HG03025 (cell line): Measurements from ENCODE around the gene CYP46A1.
"Not testable (repeated sequence)": the region's sequence is repeated elsewhere in the genome, so short reads cannot be mapped to it uniquely, and the experiment has no call there.

Experiments used
- ATAC-seq: cut with Tn5 transposase; IDR thresholded peaks from one replicate; pipeline ENCODE4 v1.9.1; 2021; ENCODE audit warnings: mild to moderate bottlenecking, moderate library complexity; ENCODE audit not compliant: unreplicated experiment, low FRiP score

CYP46A1 gene

GRCh38 chr14:99752486-99753121 is 68.5 kb downstream of the CYP46A1 start:
- no peak for ATAC-seq

DNA sequence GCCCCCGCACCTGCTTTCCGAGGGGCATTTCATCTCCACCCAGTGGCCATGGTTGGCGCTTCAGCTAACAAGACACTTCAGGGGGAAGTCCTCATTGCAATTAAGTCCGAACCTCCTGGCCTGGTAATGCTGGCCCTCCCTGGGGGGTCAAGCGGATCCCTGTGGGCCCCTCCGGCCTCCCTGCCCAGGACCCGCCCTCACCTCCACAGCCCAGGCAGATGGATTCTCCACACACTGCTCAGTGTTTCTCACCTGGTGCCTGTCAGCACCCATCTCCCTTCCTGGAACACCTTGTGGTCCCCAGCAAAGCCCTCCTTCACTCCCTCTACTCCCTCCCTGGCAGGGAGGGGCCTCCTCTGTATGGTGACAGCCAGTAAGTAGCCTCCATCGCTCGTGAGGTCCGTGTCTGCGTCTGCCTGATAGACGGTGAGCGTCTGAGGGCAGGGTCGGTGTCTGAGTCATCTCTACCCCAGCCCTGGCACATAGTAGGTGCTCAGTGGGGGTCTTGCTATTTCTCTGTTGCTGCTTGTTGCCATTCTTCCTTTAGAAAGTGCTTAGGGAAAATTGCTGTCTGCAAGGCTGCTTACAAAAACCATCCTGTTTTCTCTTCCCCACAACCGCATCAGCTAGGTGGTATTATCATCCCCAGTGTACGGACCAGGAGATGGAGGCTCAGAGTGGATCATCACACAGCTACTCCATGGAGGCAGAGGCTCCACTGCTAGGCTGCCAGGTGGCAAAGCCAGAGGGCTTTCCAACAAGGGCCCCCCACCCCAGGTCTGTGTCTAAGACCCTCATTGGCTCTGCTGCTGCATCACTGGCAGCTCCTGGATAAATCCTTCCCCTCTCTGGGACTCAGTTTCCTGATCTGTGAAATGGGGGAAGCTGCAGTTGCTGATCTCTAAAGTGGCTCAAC is 69.4 kb downstream of the CYP46A1 start:
- ATAC-seq, result no peak

GRCh38 chr14:99754141-99755067 is 70.3 kb downstream of the CYP46A1 start:
- ATAC-seq, result no peak

DNA sequence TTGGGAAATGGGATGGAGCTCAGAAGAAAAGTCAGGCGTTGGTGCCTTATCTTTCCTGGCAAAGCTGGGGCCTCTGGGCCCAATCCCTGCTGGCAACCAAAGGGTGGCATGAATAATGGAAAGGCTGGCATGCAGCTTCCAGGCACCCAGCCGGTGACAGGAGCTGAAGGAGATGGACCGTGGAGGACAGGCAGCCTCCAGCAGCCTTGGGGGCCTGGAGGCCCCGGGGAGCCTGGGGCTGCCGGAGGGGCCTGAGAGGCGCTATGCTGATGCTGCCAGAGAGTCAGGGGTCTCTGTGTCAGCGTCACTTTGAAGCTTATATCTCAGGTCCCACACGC is 70.9 kb downstream of the CYP46A1 start:
- ATAC-seq, result no peak

- ATAC-seq, result no peak
These were observed 71.8 kb downstream of the CYP46A1 start for GRCh38 chr14:99755629-99756603.

- no peak for ATAC-seq
These were observed 72.7 kb downstream of the CYP46A1 start for GRCh38 chr14:99756796-99757195.

- no peak for ATAC-seq
These were observed 73.4 kb downstream of the CYP46A1 start for GRCh38 chr14:99757331-99758070.

- ATAC-seq, result no peak
These were observed 74.2 kb downstream of the CYP46A1 start for GRCh38 chr14:99758121-99758821.

GRCh38 chr14:99758872-99759545 is 74.9 kb downstream of the CYP46A1 start:
- no peak for ATAC-seq

DNA sequence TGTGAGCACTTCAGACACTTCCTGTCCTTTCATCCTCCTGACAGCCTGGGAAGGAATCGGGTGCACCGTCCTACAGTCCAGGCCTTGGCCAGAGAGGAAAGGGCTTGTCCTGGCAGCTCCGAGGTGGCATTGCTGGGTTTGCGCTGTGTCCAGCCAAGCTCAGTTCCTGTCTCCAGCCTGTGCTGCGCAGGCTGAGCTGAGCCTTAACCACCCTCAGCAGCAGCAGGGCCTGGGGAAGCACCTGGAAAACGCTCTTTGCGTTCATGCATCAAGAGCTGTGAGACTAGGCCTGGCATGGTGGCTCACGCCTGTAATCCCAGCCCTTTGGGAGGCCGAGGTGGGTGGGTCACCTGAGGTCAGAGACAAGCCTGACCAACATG is 75.4 kb downstream of the CYP46A1 start:
- no peak for ATAC-seq

DNA sequence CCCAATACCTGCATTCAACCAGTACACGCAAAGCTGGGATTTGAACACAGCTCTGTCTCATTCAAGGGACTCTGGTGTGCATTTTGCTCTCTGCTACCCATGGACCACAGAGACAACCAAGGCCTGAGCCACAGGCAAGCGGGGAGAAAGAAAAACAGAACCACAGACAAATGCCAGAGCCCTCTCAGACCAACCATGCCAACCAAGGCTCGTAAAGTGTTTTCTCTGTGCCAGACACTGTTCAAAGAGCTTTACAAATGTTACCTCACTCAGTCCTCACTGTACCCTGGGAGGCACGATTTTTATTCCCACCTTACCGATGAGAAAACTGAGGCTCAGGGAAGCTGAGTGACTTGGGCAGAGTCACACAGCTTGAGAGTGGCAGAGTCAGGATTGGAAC is 76.7 kb downstream of the CYP46A1 start:
- no peak for ATAC-seq

DNA sequence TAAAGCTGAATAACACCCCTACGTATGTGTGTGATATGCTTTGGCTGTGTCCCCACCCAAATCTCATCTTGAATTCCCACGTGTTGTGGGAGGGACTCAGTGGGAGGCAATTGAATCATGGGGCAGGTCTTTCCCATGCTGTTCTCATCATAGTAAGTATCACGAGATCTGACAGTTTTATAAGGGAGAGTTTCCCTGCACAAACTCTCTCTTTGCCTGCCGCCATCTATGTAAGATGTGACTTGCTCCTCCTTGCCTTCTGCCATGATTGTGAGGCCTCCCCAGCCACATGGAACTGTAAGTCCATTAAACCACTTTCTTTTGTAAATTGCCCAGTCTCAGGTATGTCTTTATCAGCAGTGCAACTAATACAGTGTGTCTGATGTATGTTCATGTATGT is 78.8 kb downstream of the CYP46A1 start:
- not testable (repeated sequence) for ATAC-seq

GRCh38 chr14:99763527-99764221 is 79.6 kb downstream of the CYP46A1 start:
- no peak for ATAC-seq

DNA sequence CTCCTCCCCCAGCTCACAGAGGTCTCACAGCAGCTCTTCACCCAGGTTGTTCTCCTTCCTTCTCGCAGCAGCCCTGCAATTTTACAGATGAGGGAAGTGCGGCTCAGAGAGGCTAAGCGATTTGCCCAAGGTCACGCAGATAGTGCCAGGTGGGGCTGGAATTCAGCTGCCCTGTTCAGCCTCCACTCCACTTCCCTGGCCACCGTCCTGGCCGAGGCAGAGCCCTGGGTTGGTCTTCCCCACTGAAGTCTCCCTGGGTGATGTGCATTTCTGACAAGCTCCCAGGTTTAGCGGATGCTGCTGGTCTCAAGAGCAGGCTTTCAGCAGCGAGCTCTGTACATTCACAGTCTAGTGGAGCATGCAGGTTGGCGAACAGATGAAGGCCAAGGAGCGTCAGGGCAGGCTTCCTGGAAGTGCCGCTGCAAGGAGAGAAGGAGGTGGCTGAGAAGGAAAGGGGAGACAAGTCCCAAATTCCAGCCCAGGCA is 80.2 kb downstream of the CYP46A1 start:
- ATAC-seq, result no peak

DNA sequence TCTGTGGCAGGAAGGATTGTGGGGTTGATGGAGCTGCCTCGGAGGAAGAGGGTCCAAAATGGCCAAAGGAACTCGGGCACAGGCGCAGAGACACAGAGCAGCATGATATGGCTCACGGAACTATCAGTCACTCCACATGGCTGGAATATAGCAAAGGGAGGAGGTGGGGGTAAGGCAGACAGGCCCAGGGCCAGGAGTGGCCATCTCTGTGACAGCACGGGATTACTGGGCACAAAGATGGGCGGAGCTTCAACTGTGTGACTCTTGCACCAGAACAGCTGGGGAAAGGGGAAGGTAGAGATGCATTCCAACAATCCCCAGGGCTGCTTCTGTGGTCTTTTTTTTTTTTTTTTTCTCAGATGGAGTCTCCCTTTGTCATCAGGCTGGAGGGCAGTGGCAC is 84.3 kb downstream of the CYP46A1 start:
- no peak for ATAC-seq

DNA sequence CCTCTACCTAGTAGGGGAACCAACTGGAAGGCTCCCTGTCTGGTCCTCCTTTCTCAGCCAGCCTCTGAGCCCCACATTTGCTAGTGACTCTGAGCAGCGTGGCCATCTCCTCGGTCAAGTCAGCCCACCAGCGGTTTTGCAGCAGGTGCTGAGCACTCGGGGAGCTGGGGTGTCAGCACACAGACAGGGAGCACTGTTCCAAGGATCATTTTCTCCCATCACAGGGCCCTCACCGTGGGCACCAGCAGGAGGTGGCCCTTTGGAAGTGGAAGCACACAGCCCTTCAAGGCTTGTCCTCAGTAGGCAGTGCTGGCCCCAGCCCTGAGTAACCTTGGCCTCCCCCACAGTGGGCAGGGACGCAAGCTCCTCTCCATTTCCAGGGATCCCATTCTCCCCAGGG is 85.0 kb downstream of the CYP46A1 start:
- ATAC-seq, result no peak

- ATAC-seq, result no peak
These were observed 85.7 kb downstream of the CYP46A1 start for GRCh38 chr14:99769799-99770198.
